ENCODE results near the gene SLC35E1.

Gene SLC35E1

GRCh38 chr19:16579381-16579780 is 7.2 kb upstream of the SLC35E1 start:
- no peak for DNase-seq (ENCODE audit: low read depth)
- TF ChIP-seq CTCF (IDR thresholded peaks at IDR 0.05; ENCODE audit: low read depth, low read length, missing control alignments) = no peak
- H3K4me3 ChIP-seq (ENCODE audit: low read depth, low read length) = no peak overlapping the region
- in situ Hi-C loops (cut with HindIII; ENCODE audit: low sequenced_read_pairs) = no loop called here

- in situ Hi-C loops (cut with HindIII; ENCODE audit: low sequenced_read_pairs) = no loop called here
- no peak for DNase-seq (ENCODE audit: low read depth)
- H3K4me3 ChIP-seq (ENCODE audit: low read depth, low read length) = no peak overlapping the region
- TF ChIP-seq CTCF (IDR thresholded peaks at IDR 0.05; ENCODE audit: low read depth, low read length, missing control alignments) = no peak
These were observed 5.3 kb upstream of the SLC35E1 start for GRCh38 chr19:16577531-16577985.

GRCh38 chr19:16576690-16577530 is 4.7 kb upstream of the SLC35E1 start:
- no peak overlapping the region for H3K4me3 ChIP-seq (ENCODE audit: low read depth, low read length)
- in situ Hi-C loops (cut with HindIII; ENCODE audit: low sequenced_read_pairs) = no loop called here
- no peak for DNase-seq (ENCODE audit: low read depth)
- TF ChIP-seq CTCF (IDR thresholded peaks at IDR 0.05; ENCODE audit: low read depth, low read length, missing control alignments) = no peak

- no peak overlapping the region for H3K4me3 ChIP-seq (ENCODE audit: low read depth, low read length)
- DNase-seq (ENCODE audit: low read depth) = no peak
- TF ChIP-seq CTCF (IDR thresholded peaks at IDR 0.05; ENCODE audit: low read depth, low read length, missing control alignments) = no peak
- in situ Hi-C loops (cut with HindIII; ENCODE audit: low sequenced_read_pairs) = no loop called here
These were observed 3.9 kb upstream of the SLC35E1 start for GRCh38 chr19:16575861-16576689.

- no peak for DNase-seq (ENCODE audit: low read depth)
- no peak for TF ChIP-seq CTCF (IDR thresholded peaks at IDR 0.05; ENCODE audit: low read depth, low read length, missing control alignments)
- in situ Hi-C loops (cut with HindIII; ENCODE audit: low sequenced_read_pairs) = no loop called here
- no peak overlapping the region for H3K4me3 ChIP-seq (ENCODE audit: low read depth, low read length)
These were observed 3.1 kb upstream of the SLC35E1 start for GRCh38 chr19:16575282-16575681.

GRCh38 chr19:16573925-16574324 is 1.7 kb upstream of the SLC35E1 start:
- no peak for TF ChIP-seq CTCF (IDR thresholded peaks at IDR 0.05; ENCODE audit: low read depth, low read length, missing control alignments)
- DNase-seq (ENCODE audit: low read depth) = no peak
- in situ Hi-C loops (cut with HindIII; ENCODE audit: low sequenced_read_pairs) = no loop called here
- peak overlapping the region; percentile 77 for H3K4me3 ChIP-seq (ENCODE audit: low read depth, low read length)
